Measurements from ENCODE around the gene NPHP1. TPM values are rescaled to one million over a fixed set of nuclear protein-coding genes. Genes with fewer than 3 reads are reported as not detected.

Gene NPHP1
- polyA plus RNA-seq, 1 experiment, result 2.9 TPM

- Histone ChIP-seq H3K36me3 (ENCODE audit: control insufficient read depth, insufficient read depth, low read length) (no peaks in the 10 kb centered on the region), H3K4me3 (ENCODE audit: low read depth, low read length) (no peak overlapping the region), H3K27me3 (ENCODE audit: control insufficient read depth, insufficient read depth, low read length) (no peaks in the 10 kb centered on the region)
- no peak for DNase-seq (ENCODE audit: low read depth)
- CTCF ChIA-PET, result interaction anchor here (1.0 kb wide), 1 partner anchor 13 kb away, joined by 6 read pairs; no protein-coding TSS in a partner anchor
- POLR2A ChIA-PET, result no interaction called here
- TF ChIP-seq, protein P1, sequence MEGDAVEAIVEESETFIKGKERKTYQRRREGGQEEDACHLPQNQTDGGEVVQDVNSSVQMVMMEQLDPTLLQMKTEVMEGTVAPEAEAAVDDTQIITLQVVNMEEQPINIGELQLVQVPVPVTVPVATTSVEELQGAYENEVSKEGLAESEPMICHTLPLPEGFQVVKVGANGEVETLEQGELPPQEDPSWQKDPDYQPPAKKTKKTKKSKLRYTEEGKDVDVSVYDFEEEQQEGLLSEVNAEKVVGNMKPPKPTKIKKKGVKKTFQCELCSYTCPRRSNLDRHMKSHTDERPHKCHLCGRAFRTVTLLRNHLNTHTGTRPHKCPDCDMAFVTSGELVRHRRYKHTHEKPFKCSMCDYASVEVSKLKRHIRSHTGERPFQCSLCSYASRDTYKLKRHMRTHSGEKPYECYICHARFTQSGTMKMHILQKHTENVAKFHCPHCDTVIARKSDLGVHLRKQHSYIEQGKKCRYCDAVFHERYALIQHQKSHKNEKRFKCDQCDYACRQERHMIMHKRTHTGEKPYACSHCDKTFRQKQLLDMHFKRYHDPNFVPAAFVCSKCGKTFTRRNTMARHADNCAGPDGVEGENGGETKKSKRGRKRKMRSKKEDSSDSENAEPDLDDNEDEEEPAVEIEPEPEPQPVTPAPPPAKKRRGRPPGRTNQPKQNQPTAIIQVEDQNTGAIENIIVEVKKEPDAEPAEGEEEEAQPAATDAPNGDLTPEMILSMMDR (IDR thresholded peaks at IDR 0.05; ENCODE audit: insufficient read depth, low read depth, low read length), result no peak
These were observed 60.8 kb downstream of the NPHP1 start for GRCh38 chr2:110143982-110144381.

DNA sequence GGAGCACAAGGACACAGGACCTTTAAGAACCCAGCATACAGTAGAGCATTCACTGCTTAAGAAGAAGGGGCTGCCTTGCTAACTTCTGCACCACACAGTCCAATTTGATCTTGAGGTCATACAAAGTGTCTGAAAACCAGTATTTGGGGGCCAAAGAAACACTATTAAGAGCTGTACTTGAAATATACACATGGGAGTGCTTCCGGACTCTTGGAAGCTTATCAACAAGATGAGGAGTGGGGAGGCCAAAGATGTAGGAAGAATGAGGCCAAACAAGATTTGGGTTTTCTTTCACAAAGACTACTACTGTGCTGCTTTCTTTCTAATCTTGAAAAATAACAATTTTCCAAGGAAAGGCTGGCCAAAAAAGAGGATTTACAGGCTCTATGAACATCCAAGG lies 64.4 kb downstream of the NPHP1 start:
- CTCF ChIA-PET, result interaction anchor here (0.7 to 1.3 kb wide), 2 partner anchors 18 to 24 kb away, joined by 3 read pairs; no protein-coding TSS in a partner anchor
- Histone ChIP-seq H3K27me3 (ENCODE audit: control insufficient read depth, insufficient read depth, low read length) (no peaks in the 10 kb centered on the region), H3K36me3 (ENCODE audit: control insufficient read depth, insufficient read depth, low read length) (no peaks in the 10 kb centered on the region), H3K4me3 (ENCODE audit: low read depth, low read length) (no peak overlapping the region)
- POLR2A ChIA-PET, result no interaction called here
- TF ChIP-seq, protein P1 (IDR thresholded peaks at IDR 0.05; ENCODE audit: insufficient read depth, low read depth, low read length), result no peak
- DNase-seq (ENCODE audit: low read depth), result no peak

GRCh38 chr2:110134025-110134424 lies 70.8 kb downstream of the NPHP1 start:
- TF ChIP-seq, protein P1 (IDR thresholded peaks at IDR 0.05; ENCODE audit: insufficient read depth, low read depth, low read length), result no peak
- Histone ChIP-seq H3K4me3 (ENCODE audit: low read depth, low read length) (no peak overlapping the region), H3K36me3 (ENCODE audit: control insufficient read depth, insufficient read depth, low read length) (no peaks in the 10 kb centered on the region), H3K27me3 (ENCODE audit: control insufficient read depth, insufficient read depth, low read length) (no peaks in the 10 kb centered on the region)
- CTCF ChIA-PET, result no interaction called here
- POLR2A ChIA-PET, result no interaction called here
- DNase-seq (ENCODE audit: low read depth), result no peak

DNA sequence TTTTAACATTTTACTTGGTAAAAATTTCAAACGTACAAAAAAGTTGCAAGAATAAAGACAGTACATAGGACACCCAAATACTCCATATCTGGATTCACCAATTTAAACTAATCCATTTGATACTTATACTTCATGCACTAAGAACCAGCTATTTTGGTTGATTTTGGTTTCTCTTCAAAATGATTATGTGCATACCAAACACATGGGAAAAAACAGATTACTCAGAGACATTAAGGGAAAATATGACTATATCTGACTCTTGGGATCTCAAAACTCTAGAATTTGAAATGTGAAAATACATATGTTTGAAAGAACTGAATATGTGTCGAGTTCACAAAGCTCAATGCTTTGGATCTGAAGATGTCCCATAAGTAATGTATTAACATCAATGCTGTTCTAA lies 73.6 kb downstream of the NPHP1 start:
- Histone ChIP-seq H3K27me3 (ENCODE audit: control insufficient read depth, insufficient read depth, low read length) (no peaks in the 10 kb centered on the region), H3K36me3 (ENCODE audit: control insufficient read depth, insufficient read depth, low read length) (no peaks in the 10 kb centered on the region), H3K4me3 (ENCODE audit: low read depth, low read length) (no peak overlapping the region)
- TF ChIP-seq, protein P1 (IDR thresholded peaks at IDR 0.05; ENCODE audit: insufficient read depth, low read depth, low read length), result no peak
- ChIA-PET POLR2A (no interaction called here), CTCF (no interaction called here)
- DNase-seq (ENCODE audit: low read depth), result no peak

DNA sequence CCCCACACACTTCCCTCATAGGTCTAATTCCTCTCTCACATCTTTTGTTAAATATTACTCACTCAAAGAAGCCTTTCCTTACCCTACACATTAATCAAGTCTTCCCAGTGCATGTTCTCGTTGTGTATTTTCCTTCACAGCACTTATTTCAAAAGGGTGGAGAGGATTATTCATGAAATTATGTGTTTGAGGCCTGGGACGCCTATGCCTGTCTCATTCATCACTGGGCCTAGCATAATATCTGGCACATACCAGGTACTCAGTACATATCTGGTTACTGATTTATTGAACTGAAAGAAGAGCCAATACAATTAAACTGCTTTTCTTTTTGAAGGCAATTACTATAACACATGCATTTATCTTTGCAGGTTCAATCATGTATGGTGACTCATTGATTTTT lies 74.1 kb downstream of the NPHP1 start:
- ChIA-PET POLR2A (no interaction called here), CTCF (no interaction called here)
- Histone ChIP-seq H3K27me3 (ENCODE audit: control insufficient read depth, insufficient read depth, low read length) (no peaks in the 10 kb centered on the region), H3K36me3 (ENCODE audit: control insufficient read depth, insufficient read depth, low read length) (no peaks in the 10 kb centered on the region), H3K4me3 (ENCODE audit: low read depth, low read length) (no peak overlapping the region)
- no peak for DNase-seq (ENCODE audit: low read depth)
- TF ChIP-seq, protein P1 (IDR thresholded peaks at IDR 0.05; ENCODE audit: insufficient read depth, low read depth, low read length), result no peak
